Medulla oblongata (tissue), 1 donor: ENCODE data around the gene OR4M2.
"Not testable (repeated sequence)": the region's sequence is repeated elsewhere in the genome, so short reads cannot be mapped to it uniquely, and the experiment has no call there.

Experiments used
- DNase-seq: peaks from one replicate; pipeline ENCODE4 v3.0.0-alpha.2; 2015; ENCODE audit errors: extremely low spot score

OR4M2 gene, protein sequence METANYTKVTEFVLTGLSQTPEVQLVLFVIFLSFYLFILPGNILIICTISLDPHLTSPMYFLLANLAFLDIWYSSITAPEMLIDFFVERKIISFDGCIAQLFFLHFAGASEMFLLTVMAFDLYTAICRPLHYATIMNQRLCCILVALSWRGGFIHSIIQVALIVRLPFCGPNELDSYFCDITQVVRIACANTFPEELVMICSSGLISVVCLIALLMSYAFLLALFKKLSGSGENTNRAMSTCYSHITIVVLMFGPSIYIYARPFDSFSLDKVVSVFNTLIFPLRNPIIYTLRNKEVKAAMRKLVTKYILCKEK

DNA sequence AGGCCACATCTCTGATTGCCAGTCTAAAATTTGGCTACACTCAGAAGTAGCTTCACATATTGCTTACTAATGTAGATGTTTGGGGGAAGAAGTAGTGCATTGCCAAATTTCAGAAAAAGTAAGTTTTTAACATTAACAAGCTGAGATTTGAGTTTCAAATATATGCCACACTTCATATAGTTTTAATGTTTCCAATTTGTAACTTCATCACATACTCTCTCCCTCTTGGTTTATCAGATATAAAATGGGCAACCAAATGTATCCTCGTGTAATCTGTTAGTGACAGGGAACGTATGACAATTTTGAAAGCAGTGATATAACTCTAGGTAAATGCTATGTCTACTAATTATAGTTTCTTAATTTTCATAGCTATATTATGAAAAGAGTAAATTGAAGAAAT lies at the start of gene OR4M2:
Gene OR4M2 (plus strand): TSS at position 301 of the 400 bp plus-strand sequence. CDS start 98 bp downstream, at position 399.
- DNase-seq, result not testable (repeated sequence)

DNA sequence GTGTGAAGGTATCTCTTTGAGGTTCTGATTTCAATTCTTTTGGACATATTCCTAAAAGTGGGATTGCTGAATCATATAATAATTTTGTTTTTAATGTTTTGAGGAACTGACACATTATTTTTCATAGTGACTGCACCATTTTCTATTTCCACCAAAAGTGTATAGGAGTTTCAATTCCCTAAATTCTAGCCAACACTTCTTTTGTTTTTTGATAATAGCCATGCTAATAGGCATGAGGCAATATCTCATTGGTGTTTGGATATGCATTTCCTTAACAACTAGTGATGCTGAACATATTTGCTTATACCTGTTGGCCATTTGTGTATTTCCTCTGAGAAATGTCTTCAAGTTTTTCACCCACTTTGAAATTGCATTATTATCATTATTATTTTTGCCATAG lies 11.1 kb upstream of the OR4M2 start:
- not testable (repeated sequence) for DNase-seq

DNA sequence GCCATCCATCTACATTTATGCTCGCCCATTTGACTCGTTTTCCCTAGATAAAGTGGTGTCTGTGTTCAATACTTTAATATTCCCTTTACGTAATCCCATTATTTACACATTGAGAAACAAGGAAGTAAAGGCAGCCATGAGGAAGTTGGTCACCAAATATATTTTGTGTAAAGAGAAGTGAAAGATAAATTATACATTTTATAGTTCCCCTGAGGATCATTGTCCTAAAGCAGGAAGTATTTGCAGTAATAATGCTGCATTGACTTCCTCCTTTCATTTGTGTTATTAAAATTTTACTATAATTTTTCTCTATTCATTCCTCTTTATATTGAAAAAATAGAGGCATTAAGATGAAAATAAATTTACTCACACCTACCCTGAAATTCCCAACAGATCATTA lies 1.1 kb downstream of the OR4M2 start:
- DNase-seq, result not testable (repeated sequence)

DNA sequence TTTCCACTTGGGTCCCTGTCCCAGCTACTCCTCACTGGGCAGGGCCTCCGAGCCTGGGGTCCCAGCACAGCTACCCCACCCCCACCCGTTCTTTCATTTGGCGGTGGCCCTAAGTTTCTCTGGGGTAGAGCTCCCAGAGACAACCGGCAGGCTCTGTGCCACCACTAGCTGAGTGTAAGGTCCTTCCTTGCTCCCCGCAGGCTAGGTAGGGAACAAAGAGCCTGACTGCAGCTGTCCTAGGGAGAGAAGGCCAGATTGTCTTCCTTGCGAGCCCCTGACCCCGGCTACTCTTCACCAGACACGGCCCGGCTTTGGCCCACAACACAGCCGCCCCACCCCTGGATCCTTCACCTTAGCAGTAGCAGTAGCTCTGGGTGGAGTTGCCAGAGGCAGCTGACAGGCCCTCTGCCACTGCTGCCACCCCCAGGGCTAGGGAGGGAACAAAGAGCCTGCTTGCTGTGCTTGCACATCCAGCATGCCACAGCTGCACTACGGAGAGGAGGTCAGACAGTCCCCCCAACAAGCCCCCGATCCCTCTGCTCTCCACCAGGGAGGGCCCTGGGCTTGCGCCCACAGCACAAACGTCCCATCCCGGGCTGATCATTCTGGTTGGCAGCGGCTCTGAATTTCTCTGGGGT lies 18.4 kb downstream of the OR4M2 start:
- DNase-seq, result not testable (repeated sequence)

DNA sequence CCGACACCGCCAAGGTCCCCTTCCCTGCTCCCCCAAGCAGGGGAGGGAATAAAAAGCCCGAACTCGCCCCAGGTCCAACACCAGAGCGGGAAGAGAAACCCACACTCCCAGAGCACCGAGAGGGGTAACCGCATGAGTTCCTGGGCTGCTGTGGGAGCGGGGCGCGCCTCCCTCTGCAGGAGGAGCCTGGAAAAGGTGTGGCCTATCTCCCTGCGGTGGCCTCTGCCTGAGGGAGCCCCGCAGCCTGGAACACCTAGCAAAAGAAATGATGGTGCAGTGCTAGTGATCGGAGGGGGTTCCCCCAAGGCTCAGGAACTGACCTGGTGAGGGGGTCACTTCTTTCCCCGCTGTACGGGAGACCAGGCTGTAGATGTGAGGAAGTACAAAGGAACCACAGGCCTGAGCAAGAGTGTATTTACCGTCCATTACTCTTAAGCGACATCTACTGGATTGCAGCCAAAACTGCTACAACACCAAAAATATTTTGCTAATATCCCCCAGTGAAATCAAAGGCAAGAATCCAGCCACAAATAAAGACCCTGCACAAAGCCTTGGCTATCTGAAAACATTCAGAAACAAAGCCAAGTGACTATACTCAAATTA lies 19.1 kb downstream of the OR4M2 start:
- DNase-seq, result not testable (repeated sequence)

DNA sequence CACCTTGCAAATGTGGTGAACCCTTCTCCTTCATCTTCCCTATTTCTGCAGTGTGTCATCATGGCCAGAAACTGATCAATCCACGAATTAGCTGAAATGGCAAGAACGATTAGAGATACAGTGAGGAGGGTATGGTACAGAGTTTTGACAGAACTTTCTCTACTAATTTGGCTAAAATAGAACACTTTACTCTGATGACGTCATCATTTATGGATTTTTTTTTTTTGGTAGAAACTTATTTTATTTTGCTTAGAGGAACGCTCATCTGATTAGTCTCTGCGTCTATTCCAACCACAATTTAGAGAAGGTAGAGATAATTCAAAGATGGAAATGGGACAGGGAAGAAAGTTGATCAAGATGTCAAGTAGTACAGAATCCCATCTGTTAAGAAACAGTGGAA lies 41.7 kb downstream of the OR4M2 start:
- not testable (repeated sequence) for DNase-seq
